Left ventricle myocardium inferior (tissue), 1 donor: ENCODE measurements around the gene DTL. TPM values are rescaled to one million over a fixed set of nuclear protein-coding genes. Genes with fewer than 3 reads are reported as not detected.

Experiments
- DNase-seq: peaks from one replicate; pipeline ENCODE4 v3.0.0-alpha.2; 2020
- H3K27ac ChIP-seq: fragments of 200-600 bp; replicated peaks from 2 replicates; pipeline ENCODE4 v1.8.0; 2021
- H3K27me3 ChIP-seq: fragments of 200-600 bp; 2 replicates; pipeline ENCODE4 v1.8.0; 2021; ENCODE audit warnings: low read depth
- H3K36me3 ChIP-seq: fragments of 200-600 bp; 2 replicates; pipeline ENCODE4 v1.8.0; 2021
- H3K4me1 ChIP-seq: fragments of 200-600 bp; 2 replicates; pipeline ENCODE4 v1.8.0; 2021
- H3K4me3 ChIP-seq: fragments of 200-600 bp; 2 replicates; pipeline ENCODE4 v1.8.0; 2021; ENCODE audit warnings: mild to moderate bottlenecking, moderate library complexity
- H3K9me3 ChIP-seq: fragments of 200-600 bp; replicated peaks from 2 replicates; pipeline ENCODE4 v1.8.0; 2021
- CTCF ChIP-seq: fragments of 200-600 bp; IDR thresholded peaks from 2 replicates; pipeline ENCODE4 v1.8.0; 2021; ENCODE audit warnings: antibody characterized with exemption, mild to moderate bottlenecking, borderline replicate concordance
- intact Hi-C: fragments of 100-400 bp; cut with micrococcal nuclease; formaldehyde crosslinking; loops from one replicate; pipeline ENCODE4 v1.11.0; 2022
- microRNA-seq: library from miRNA; unstranded; fragments of <30 nt; microRNA quantifications from one replicate; pipeline ENCODE4 v1.2.0, GENCODE V29; 2020
- total RNA-seq: library from RNA; stranded (reverse); fragmentation: NEBNext Ultra II Directional; extraction: Animal tissue kit (Norgen Biotek cat#: 25700); gene quantifications from one replicate; pipeline ENCODE4 v1.2.1, GENCODE V29; 2021
- donor health status: DM: no; HTN: yes; CAD: no; lungs with severe emphysema.

Gene DTL
- total RNA-seq, 1 donor from 2014 or later = 0.30 TPM

GRCh38 chr1:212152308-212152693 lies 116.8 kb downstream of the DTL start:
- Histone ChIP-seq H3K9me3 (peaks cover 8% of the 10 kb centered on the region), H3K4me1 (peaks cover 15% of the 10 kb centered on the region), H3K27ac (peak overlapping the region; percentile 39), H3K36me3 (no peaks in the 10 kb centered on the region), H3K4me3 (no peak overlapping the region), H3K27me3 (no peaks in the 10 kb centered on the region)
- no peak for DNase-seq
- intact Hi-C loops = no loop called here
- no peak for TF ChIP-seq CTCF

GRCh38 chr1:212152869-212153268 lies 117.3 kb downstream of the DTL start:
- intact Hi-C loops = no loop called here
- DNase-seq = no peak
- H3K9me3 ChIP-seq = peaks cover 8% of the 10 kb centered on the region
- H3K27me3 ChIP-seq = no peaks in the 10 kb centered on the region
- TF ChIP-seq CTCF = no peak
- no peaks in the 10 kb centered on the region for H3K36me3 ChIP-seq
- peak overlapping the region; percentile 10 for H3K27ac ChIP-seq
- H3K4me1 ChIP-seq = peaks cover 15% of the 10 kb centered on the region
- no peak overlapping the region for H3K4me3 ChIP-seq

- peak overlapping the region; percentile 24 for H3K27ac ChIP-seq
- H3K9me3 ChIP-seq = peaks cover 8% of the 10 kb centered on the region
- H3K36me3 ChIP-seq = no peaks in the 10 kb centered on the region
- peaks cover 15% of the 10 kb centered on the region for H3K4me1 ChIP-seq
- no peaks in the 10 kb centered on the region for H3K27me3 ChIP-seq
- intact Hi-C loops = no loop called here
- no peak overlapping the region for H3K4me3 ChIP-seq
- no peak for TF ChIP-seq CTCF
- no peak for DNase-seq
These were observed 118.1 kb downstream of the DTL start for GRCh38 chr1:212153635-212154034.

Small RNA genes lying within 50 kb of the gene (microRNA-seq; reads per million reads assigned to microRNA genes)
- not detected for gene MIR3122

Other genes starting within 250 kb of the DTL start
- gene LPGAT1, start 205.0 kb upstream of the DTL start, total RNA-seq = 24.9 TPM
- gene INTS7, start 191 bp upstream of the DTL start, total RNA-seq = 9.5 TPM
- 69.3 TPM for gene PPP2R5A, start 249.7 kb downstream of the DTL start, total RNA-seq